ENCODE data around the gene C9orf153. TPM values are rescaled to one million over a fixed set of nuclear protein-coding genes. Genes with fewer than 3 reads are reported as not detected.

C9orf153 gene
- total and polyA plus RNA-seq, 2 of the 4 experiments (the other 2 are of a cell fraction): not detected

GRCh38 chr9:86256653-86257052 is 2.8 kb downstream of the C9orf153 start:
- no TSS peak for BruUV-seq (replicated peaks)
- no peak for ATAC-seq (ENCODE audit: low read depth)
- CTCF ChIA-PET: interaction anchor here (0.7 to 1.2 kb wide), 2 partner anchors 10 to 55 kb away, joined by 3 to 4 read pairs; no protein-coding TSS in a partner anchor
- Histone ChIP-seq H2AFZ (replicated peaks; ENCODE audit: low read length, poor library complexity) (no peak overlapping the region), H3K4me2 (ENCODE audit: low read depth, low read length) (no peak overlapping the region), H3K23ac (ENCODE audit: low read depth, low read length) (no peak overlapping the region), H3K9ac (ENCODE audit: low read depth, low read length) (no peak overlapping the region), H4K5ac (ENCODE audit: low read depth, low read length) (no peak overlapping the region), H3K9me1 (ENCODE audit: insufficient read depth, low read length) (peaks cover 7% of the 10 kb centered on the region; the same call in 1 of the 2 replicates), H3K9me3 (ENCODE audit: control insufficient read depth, insufficient read depth, low read length) (no peaks in the 10 kb centered on the region), H3K4ac (ENCODE audit: low read depth, low read length) (no peak overlapping the region), H2BK5ac (ENCODE audit: low read depth, low read length, poor library complexity, severe bottlenecking) (no peak overlapping the region), H4K8ac (ENCODE audit: low read depth in 2 of 2, low read length in 2 of 2) (no peak overlapping the region), H3K56ac (ENCODE audit: extremely low read depth, insufficient read depth, low read length) (no peak overlapping the region), H3K18ac (ENCODE audit: low read depth, low read length) (no peak overlapping the region), H2AK5ac (ENCODE audit: low read depth, low read length) (no peak overlapping the region), H3K4me3 (ENCODE audit: insufficient read depth, low read depth, low read length) (no peak overlapping the region), H2BK20ac (ENCODE audit: low read depth, low read length) (no peak overlapping the region), H2BK15ac (ENCODE audit: low read depth, low read length) (no peak overlapping the region), H3K14ac (replicated peaks; ENCODE audit: low read depth, low read length) (no peak overlapping the region), H2BK120ac (ENCODE audit: low read depth, low read length) (no peak overlapping the region), H2AK9ac (replicated peaks; ENCODE audit: low read depth, low read length, poor library complexity) (no peak overlapping the region), H3K4me1 (ENCODE audit: control insufficient read depth, insufficient read depth, low read length) (no peaks in the 10 kb centered on the region), H3K27me3 (ENCODE audit: control insufficient read depth, insufficient read depth, low read length) (no peaks in the 10 kb centered on the region), H4K20me1 (ENCODE audit: insufficient read depth, low read length) (no peaks in the 10 kb centered on the region), H3K79me1 (ENCODE audit: low read depth in 1 of 2, low read length in 2 of 2) (no peaks in the 10 kb centered on the region), H3K36me3 (ENCODE audit: control insufficient read depth, insufficient read depth, low read length) (no peaks in the 10 kb centered on the region; the same call in 1 of the 2 replicates), H4K91ac (ENCODE audit: insufficient read depth, low read depth, low read length) (no peak overlapping the region), H3K27ac (ENCODE audit: insufficient read depth, low read length) (no peak overlapping the region)
- dilution Hi-C loops (cut with HindIII; ENCODE audit: low sequenced_read_pairs, unreplicated experiment): no loop called here
- WGBS, 2 experiments (ENCODE audit: extremely low coverage in 2 of 2, insufficient read length in 1 of 2): 0% methylated on average over 1 of the region's 3 CpGs; no CpG with 5 or more reads in 1 of the 2 experiments
- in situ Hi-C loops (cut with MboI; ENCODE audit: low sequenced_read_pairs): no loop called here
- no peak for DNase-seq
- TF ChIP-seq MAZ (IDR thresholded peaks at IDR 0.05; ENCODE audit: borderline replicate concordance, low read depth, low read length): no peak
- TF ChIP-seq MXI1 (IDR thresholded peaks at IDR 0.05; ENCODE audit: borderline replicate concordance, low read depth, low read length): no peak
- TF ChIP-seq USF2 (IDR thresholded peaks at IDR 0.05; ENCODE audit: low read depth, low read length): no peak
- no peak for TF ChIP-seq RCOR1 (IDR thresholded peaks at IDR 0.05; ENCODE audit: insufficient replicate concordance, low read length)
- no peak for TF ChIP-seq CHD1 (IDR thresholded peaks at IDR 0.05; ENCODE audit: low read depth, low read length)
- TF ChIP-seq NFE2L2 (IDR thresholded peaks at IDR 0.05; ENCODE audit: low read depth, low read length): no peak
- no peak for TF ChIP-seq CEBPB (IDR thresholded peaks at IDR 0.05; ENCODE audit: low read depth, low read length)
- POLR2A ChIA-PET (ENCODE audit: unreplicated experiment): no interaction called here
- intact Hi-C loops (cut with micrococcal nuclease): no loop called here

All from IMR-90 (cell line).